Neural cell (in vitro differentiated cells): Measurements from ENCODE around the gene NLRP10. TPM values are rescaled to one million over a fixed set of nuclear protein-coding genes. Genes with fewer than 3 reads are reported as not detected.

Experiments used
- H2AFZ ChIP-seq: fragments of 200-600, 300-800 bp; sonication (generic), shearing (Covaris generic); 2 replicates; pipeline ENCODE4 v1.6.0; 2014; ENCODE audit warnings: low read depth, mild to moderate bottlenecking, antibody characterized with exemption, low read length, moderate library complexity
- H3F3A ChIP-seq: fragments of 200-600 bp; shearing (Covaris generic); 2 replicates; pipeline ENCODE4 v1.6.1; 2016; ENCODE audit warnings: mild to moderate bottlenecking, moderate library complexity, mixed read lengths, antibody characterized with exemption, low read length; ENCODE audit not compliant: insufficient read depth, poor library complexity, severe bottlenecking
- H3K27ac ChIP-seq: fragments of 200-600, 300-800 bp; sonication (generic), shearing (Covaris generic); 2 replicates; pipeline ENCODE4 v1.5.1; 2014; ENCODE audit warnings: mild to moderate bottlenecking, low read length, moderate library complexity
- H3K27me3 ChIP-seq: fragments of 300-800, 200-600 bp; sonication (generic), shearing (Covaris generic); 2 replicates; pipeline ENCODE4 v1.6.0; 2014; ENCODE audit warnings: mild to moderate bottlenecking, low read depth, low read length, moderate library complexity; ENCODE audit not compliant: insufficient read depth
- H3K36me3 ChIP-seq: fragments of 300-800, 200-600 bp; sonication (generic), shearing (Covaris generic); 2 replicates; pipeline ENCODE4 v1.5.1; 2014; ENCODE audit warnings: mild to moderate bottlenecking, antibody characterized with exemption, low read length, moderate library complexity; ENCODE audit not compliant: insufficient read depth
- H3K4me2 ChIP-seq: fragments of 300-800, 200-600 bp; sonication (generic), shearing (Covaris generic); 2 replicates; pipeline ENCODE4 v1.6.0; 2014; ENCODE audit warnings: mild to moderate bottlenecking, low read length
- H3K4me3 ChIP-seq: fragments of 300-800, 200-600 bp; sonication (generic), shearing (Covaris generic); 2 replicates; pipeline ENCODE4 v1.5.1; 2014; ENCODE audit warnings: mild to moderate bottlenecking, low read length, moderate library complexity
- H3K79me2 ChIP-seq: fragments of 200-600 bp; shearing (Covaris generic); replicated peaks from 2 replicates; pipeline ENCODE4 v1.6.0; 2014; ENCODE audit warnings: mild to moderate bottlenecking, low read length, moderate library complexity; ENCODE audit not compliant: insufficient read depth
- H3K9ac ChIP-seq: fragments of 300-800, 200-600 bp; sonication (generic), shearing (Covaris generic); 2 replicates; pipeline ENCODE4 v1.6.1; 2016; ENCODE audit warnings: mild to moderate bottlenecking, low read length, mixed read lengths
- H3K9me2 ChIP-seq: fragments of 200-600 bp; shearing (Covaris generic); 2 replicates; pipeline ENCODE4 v1.6.1; 2016; ENCODE audit warnings: mild to moderate bottlenecking, low read length, mixed read lengths; ENCODE audit not compliant: insufficient read depth
- H3K9me3 ChIP-seq: fragments of 200-600, 300-800 bp; sonication (generic), shearing (Covaris generic); 2 replicates; pipeline ENCODE4 v1.6.1; 2016; ENCODE audit warnings: mild to moderate bottlenecking, mixed run types, low read length, moderate library complexity, mixed read lengths
- H4K20me1 ChIP-seq: fragments of 200-600 bp; shearing (Covaris generic); 2 replicates; pipeline ENCODE4 v1.6.1; 2016; ENCODE audit warnings: mild to moderate bottlenecking, mixed run types; ENCODE audit not compliant: insufficient read depth
- EP300 ChIP-seq: fragments of 450-650 bp; conservative IDR thresholded peaks from 2 replicates; pipeline ENCODE4 v1.6.1; 2014; ENCODE audit warnings: antibody characterized with exemption, mild to moderate bottlenecking, moderate library complexity; ENCODE audit not compliant: poor library complexity, severe bottlenecking
- EZH2 ChIP-seq: fragments of 200-600, 300-800 bp; shearing (Covaris generic), sonication (generic); IDR thresholded peaks from 2 replicates; pipeline ENCODE4 v1.6.1; 2014; ENCODE audit warnings: antibody characterized with exemption, low read length, borderline replicate concordance, mild to moderate bottlenecking; ENCODE audit not compliant: insufficient read depth, poor library complexity, severe bottlenecking
- MXI1 ChIP-seq: fragments of 450-650 bp; conservative IDR thresholded peaks from 2 replicates; pipeline ENCODE4 v1.6.1; 2014; ENCODE audit warnings: antibody characterized with exemption, mild to moderate bottlenecking; ENCODE audit not compliant: poor library complexity, severe bottlenecking
- POLR2AphosphoS5 ChIP-seq: IDR thresholded peaks from 2 replicates; pipeline ENCODE4 v1.6.1; 2012
- RAD21 ChIP-seq: fragments of 450-650 bp; conservative IDR thresholded peaks from 2 replicates; pipeline ENCODE4 v1.6.1; 2014; ENCODE audit warnings: antibody characterized with exemption, mild to moderate bottlenecking, moderate library complexity
- SMC3 ChIP-seq: fragments of 450-650 bp; conservative IDR thresholded peaks from 2 replicates; pipeline ENCODE4 v1.6.1; 2014; ENCODE audit warnings: antibody characterized with exemption, mild to moderate bottlenecking, moderate library complexity; ENCODE audit not compliant: poor library complexity
- TAF1 ChIP-seq: IDR thresholded peaks from 2 replicates; pipeline ENCODE4 v1.6.1; 2012; ENCODE audit warnings: low read depth
- polyA plus RNA-seq: library from polyadenylated mRNA; depleted of rRNA; stranded (reverse); fragments of >200 nt; gene quantifications from 2 replicates; pipeline ENCODE4 v1.2.3, GENCODE V29; 2014
- TF ChIP-seq, protein P1 (sequence below): fragments of 450-650 bp; IDR thresholded peaks from 2 replicates; pipeline ENCODE4 v1.5.1; 2014; ENCODE audit warnings: antibody characterized with exemption, mild to moderate bottlenecking, moderate library complexity; ENCODE audit not compliant: poor library complexity, severe bottlenecking
- TF ChIP-seq, protein P2 (sequence below): IDR thresholded peaks from 2 replicates; pipeline ENCODE4 v1.6.1; 2012; ENCODE audit warnings: borderline replicate concordance

NLRP10 gene
- polyA plus RNA-seq, 1 donor from 2014 or later, result not detected

DNA sequence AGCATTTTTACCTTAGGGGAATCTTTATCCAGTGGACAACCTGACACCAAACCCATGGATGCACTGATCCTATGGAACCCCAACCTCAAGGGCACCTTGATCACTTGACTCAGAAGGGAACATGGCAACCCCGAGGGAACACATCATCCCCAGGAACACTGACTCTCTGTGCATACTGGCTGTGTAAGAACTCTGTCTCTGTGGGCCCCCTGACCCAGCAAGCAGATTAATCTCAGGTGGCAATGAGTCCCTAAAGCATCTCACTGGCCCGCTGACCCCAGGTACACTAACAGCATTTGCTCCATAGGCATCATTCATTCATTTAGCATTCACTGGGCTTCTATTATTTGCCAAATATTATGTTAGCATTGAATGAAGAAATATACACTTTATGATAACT lies 38.8 kb upstream of the NLRP10 start:
- H3K9ac ChIP-seq, result no peak overlapping the region
- no peaks in the 10 kb centered on the region for H3K27me3 ChIP-seq
- no peaks in the 10 kb centered on the region for H4K20me1 ChIP-seq
- no peak overlapping the region for H2AFZ ChIP-seq
- H3K4me2 ChIP-seq, result no peak overlapping the region
- no peaks in the 10 kb centered on the region for H3F3A ChIP-seq
- no peak overlapping the region for H3K4me3 ChIP-seq
- no peak overlapping the region for H3K27ac ChIP-seq
- no peaks in the 10 kb centered on the region for H3K9me3 ChIP-seq
- no peaks in the 10 kb centered on the region for H3K36me3 ChIP-seq
- TF ChIP-seq, protein P1, sequence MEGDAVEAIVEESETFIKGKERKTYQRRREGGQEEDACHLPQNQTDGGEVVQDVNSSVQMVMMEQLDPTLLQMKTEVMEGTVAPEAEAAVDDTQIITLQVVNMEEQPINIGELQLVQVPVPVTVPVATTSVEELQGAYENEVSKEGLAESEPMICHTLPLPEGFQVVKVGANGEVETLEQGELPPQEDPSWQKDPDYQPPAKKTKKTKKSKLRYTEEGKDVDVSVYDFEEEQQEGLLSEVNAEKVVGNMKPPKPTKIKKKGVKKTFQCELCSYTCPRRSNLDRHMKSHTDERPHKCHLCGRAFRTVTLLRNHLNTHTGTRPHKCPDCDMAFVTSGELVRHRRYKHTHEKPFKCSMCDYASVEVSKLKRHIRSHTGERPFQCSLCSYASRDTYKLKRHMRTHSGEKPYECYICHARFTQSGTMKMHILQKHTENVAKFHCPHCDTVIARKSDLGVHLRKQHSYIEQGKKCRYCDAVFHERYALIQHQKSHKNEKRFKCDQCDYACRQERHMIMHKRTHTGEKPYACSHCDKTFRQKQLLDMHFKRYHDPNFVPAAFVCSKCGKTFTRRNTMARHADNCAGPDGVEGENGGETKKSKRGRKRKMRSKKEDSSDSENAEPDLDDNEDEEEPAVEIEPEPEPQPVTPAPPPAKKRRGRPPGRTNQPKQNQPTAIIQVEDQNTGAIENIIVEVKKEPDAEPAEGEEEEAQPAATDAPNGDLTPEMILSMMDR, result no peak
- TF ChIP-seq SMC3 (no peak), EP300 (no peak), POLR2AphosphoS5 (no peak), TAF1 (no peak), MXI1 (no peak), RAD21 (no peak), EZH2 (no peak)
- TF ChIP-seq, protein P2, sequence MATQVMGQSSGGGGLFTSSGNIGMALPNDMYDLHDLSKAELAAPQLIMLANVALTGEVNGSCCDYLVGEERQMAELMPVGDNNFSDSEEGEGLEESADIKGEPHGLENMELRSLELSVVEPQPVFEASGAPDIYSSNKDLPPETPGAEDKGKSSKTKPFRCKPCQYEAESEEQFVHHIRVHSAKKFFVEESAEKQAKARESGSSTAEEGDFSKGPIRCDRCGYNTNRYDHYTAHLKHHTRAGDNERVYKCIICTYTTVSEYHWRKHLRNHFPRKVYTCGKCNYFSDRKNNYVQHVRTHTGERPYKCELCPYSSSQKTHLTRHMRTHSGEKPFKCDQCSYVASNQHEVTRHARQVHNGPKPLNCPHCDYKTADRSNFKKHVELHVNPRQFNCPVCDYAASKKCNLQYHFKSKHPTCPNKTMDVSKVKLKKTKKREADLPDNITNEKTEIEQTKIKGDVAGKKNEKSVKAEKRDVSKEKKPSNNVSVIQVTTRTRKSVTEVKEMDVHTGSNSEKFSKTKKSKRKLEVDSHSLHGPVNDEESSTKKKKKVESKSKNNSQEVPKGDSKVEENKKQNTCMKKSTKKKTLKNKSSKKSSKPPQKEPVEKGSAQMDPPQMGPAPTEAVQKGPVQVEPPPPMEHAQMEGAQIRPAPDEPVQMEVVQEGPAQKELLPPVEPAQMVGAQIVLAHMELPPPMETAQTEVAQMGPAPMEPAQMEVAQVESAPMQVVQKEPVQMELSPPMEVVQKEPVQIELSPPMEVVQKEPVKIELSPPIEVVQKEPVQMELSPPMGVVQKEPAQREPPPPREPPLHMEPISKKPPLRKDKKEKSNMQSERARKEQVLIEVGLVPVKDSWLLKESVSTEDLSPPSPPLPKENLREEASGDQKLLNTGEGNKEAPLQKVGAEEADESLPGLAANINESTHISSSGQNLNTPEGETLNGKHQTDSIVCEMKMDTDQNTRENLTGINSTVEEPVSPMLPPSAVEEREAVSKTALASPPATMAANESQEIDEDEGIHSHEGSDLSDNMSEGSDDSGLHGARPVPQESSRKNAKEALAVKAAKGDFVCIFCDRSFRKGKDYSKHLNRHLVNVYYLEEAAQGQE, result no peak
- H3K9me2 ChIP-seq, result no peaks in the 10 kb centered on the region
- no peaks in the 10 kb centered on the region for H3K79me2 ChIP-seq

GRCh38 chr11:8003187-8003586 lies 37.9 kb upstream of the NLRP10 start:
- Histone ChIP-seq H3F3A (no peaks in the 10 kb centered on the region), H4K20me1 (no peaks in the 10 kb centered on the region), H3K9ac (no peak overlapping the region), H3K27ac (no peak overlapping the region), H3K9me3 (no peaks in the 10 kb centered on the region), H3K9me2 (no peaks in the 10 kb centered on the region), H3K4me3 (no peak overlapping the region), H3K4me2 (no peak overlapping the region), H3K79me2 (no peaks in the 10 kb centered on the region), H2AFZ (no peak overlapping the region), H3K27me3 (no peaks in the 10 kb centered on the region), H3K36me3 (no peaks in the 10 kb centered on the region)
- TF ChIP-seq RAD21, result no peak
- no peak for TF ChIP-seq SMC3
- no peak for TF ChIP-seq POLR2AphosphoS5
- TF ChIP-seq, protein P1, result no peak
- TF ChIP-seq EP300, result no peak
- TF ChIP-seq, protein P2, result no peak
- TF ChIP-seq EZH2, result no peak
- TF ChIP-seq TAF1, result no peak
- no peak for TF ChIP-seq MXI1
